LNCAP (cell line): ENCODE results near the gene ATP6V1G1.

Source experiments
- TF ChIP-seq, protein P1 (sequence below): fragments of 450-650 bp; IDR thresholded peaks from 2 replicates; pipeline ENCODE4 v1.5.1; 2017; ENCODE audit warnings: mild to moderate bottlenecking

The ATP6V1G1 gene, protein sequence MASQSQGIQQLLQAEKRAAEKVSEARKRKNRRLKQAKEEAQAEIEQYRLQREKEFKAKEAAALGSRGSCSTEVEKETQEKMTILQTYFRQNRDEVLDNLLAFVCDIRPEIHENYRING

DNA sequence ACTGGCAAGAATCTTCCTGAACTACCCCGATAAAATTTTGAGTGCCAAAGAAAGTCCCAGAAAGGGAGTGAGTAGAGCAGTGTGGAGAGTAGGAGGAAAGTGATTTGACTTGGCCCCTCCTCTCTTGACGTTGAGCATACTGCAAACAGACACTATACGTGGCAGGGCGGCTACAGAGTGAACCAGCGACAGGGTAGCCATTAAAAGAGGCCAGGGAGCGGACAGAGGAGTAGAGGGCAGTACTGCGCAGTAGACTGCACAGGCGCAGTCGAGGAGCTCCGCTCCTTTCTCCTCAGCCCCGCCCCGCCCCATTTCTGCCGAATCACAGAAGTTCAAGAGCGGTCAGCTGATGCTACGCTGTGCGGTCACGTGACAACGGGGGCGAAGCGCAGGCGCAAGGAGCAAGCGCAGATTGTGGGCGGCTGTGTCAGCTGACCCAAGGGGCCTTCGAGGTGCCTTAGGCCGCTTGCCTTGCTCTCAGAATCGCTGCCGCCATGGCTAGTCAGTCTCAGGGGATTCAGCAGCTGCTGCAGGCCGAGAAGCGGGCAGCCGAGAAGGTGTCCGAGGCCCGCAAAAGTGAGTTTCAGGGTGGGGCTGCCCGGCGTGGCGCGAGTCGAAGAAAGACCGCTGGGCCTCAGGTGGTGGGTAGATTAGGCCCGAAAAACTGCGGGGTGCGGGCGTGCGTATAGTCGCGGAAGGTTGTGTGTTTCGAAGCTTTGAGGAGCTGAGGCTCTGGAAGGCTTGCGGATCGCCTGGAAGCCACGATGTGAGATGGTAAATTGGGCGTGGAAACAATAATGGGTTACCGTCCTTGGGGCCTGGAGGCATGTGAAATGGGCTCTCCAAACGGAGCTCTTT, at the start of gene ATP6V1G1:
Gene ATP6V1G1 (plus strand): TSS at position 425 of the 858 bp plus-strand sequence. CDS start 70 bp downstream, at position 495.
- TF ChIP-seq, protein P1, sequence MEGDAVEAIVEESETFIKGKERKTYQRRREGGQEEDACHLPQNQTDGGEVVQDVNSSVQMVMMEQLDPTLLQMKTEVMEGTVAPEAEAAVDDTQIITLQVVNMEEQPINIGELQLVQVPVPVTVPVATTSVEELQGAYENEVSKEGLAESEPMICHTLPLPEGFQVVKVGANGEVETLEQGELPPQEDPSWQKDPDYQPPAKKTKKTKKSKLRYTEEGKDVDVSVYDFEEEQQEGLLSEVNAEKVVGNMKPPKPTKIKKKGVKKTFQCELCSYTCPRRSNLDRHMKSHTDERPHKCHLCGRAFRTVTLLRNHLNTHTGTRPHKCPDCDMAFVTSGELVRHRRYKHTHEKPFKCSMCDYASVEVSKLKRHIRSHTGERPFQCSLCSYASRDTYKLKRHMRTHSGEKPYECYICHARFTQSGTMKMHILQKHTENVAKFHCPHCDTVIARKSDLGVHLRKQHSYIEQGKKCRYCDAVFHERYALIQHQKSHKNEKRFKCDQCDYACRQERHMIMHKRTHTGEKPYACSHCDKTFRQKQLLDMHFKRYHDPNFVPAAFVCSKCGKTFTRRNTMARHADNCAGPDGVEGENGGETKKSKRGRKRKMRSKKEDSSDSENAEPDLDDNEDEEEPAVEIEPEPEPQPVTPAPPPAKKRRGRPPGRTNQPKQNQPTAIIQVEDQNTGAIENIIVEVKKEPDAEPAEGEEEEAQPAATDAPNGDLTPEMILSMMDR, result no peak

DNA sequence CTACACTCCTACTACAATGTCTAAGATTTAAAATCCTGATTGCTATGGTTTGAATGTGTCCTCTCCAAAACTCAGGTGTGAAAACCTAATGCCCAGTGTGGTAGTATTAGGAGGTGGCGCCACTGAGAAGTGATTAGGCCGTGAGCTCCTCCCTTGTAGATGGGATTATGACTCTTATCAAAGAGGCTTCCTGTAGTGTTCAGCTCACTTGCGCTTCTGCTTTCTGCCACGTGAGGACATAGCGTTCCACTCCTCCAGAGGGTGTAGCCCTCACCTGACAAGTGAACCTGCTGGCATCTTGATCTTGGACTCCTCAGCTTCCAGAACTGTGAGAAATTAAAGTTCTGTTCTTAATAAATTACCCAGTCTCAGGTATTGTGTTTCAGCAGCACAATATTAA, 49.3 kb upstream of the ATP6V1G1 start:
- TF ChIP-seq, protein P1, result no peak

DNA sequence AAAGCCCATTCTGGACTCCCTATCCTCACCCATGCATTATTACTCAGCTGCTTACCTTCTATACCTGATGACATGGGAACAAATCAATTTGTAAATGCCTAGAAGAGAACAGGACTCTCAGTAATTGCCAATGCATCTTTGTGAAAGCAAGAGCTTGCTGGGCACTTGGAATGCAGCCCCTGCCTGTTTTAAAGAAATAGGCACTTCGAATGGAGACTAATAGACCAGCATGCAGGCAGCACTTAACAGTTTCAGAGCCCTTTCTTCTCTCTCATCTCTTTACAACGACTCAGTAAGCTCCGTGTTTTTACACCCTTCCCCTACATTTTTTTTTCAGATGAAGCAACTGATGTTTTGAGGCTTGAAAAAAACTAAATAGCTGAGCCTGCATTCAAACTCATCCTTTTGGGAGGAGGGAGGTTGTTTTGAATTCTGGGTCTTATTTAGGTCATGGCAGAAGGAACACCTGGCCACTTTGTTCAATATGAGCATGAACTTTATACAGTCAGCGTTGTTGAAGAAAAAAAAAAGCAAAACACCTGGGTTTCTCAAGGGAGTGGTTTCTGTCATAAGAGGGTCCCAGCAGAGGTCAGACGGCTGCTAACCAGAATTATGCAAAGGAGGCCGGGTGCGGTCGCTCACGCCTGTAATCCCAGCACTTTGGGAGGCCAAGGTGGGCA, 47.7 kb upstream of the ATP6V1G1 start:
- TF ChIP-seq, protein P1, result no peak

DNA sequence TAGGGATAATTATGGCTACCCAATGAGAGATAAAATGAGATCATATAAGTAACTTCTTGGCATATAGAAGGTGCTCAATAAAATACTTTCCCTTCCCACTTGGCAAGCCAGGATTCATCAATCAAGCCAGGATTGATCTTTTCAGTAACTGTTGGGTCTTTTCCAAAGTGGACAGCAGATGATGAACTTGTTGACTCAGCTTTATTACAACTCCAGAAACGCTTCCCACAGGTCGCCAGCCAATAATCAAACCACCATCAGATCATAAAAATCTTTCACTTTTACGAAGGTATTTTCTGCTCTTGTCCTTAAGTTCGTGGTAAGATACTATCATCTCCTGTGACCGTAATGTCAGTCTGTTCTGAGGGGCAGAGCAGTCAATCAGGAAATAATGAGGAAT, 42.5 kb upstream of the ATP6V1G1 start:
- TF ChIP-seq, protein P1, result no peak

DNA sequence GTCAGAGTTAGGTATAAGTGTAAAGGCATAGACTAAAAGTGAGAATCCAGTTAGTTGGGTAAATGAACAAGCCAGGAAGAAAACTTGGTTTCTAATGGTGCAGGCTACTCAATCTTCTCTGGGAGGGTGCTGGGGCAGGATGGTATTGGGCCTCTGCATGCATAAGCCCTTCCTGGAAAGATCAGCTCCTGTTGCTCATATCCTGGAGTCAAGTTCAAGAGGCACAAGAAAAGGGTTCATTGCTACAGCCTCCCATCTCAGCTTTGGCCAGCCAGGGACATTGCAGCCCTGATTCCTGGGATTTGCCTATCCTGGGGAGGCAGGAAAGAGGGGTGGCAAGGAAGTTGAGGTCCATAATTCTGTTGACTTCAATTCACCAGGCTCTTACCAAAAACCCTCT, 40.7 kb upstream of the ATP6V1G1 start:
- TF ChIP-seq, protein P1, result no peak

DNA sequence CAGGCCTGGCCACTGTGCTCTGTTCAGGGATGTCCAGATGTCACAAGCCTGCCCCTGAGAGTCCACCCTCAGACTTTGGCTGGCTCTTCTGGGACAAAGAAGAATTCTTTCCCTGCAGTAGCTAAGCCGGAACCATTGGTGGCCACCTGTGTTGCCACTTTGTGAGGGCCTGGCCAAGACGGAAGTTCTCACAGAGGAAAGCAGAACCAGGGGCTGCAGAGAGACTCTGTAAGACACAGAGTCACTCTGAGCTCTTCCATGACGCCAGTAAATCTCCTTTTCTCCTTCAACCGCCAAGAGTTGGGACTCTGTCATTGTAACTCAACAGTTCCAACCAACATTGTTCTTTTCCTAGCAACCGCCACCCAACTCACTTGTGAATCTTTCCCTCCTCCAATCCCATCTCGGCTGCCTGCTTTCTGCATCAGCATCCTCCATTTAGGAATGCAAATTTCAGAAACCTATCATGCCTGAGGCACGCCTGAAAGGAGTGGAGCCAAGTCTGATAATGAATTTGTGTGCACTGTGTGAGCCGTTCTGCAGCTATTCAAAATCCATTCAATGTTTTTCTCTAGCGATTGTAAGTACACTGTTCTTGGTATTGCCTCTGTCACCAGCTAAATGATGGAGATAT, 37.8 kb upstream of the ATP6V1G1 start:
- TF ChIP-seq, protein P1, result no peak
